Endothelial cell (in vitro differentiated cells): ENCODE measurements around the gene CSPG5. TPM values are rescaled to one million over a fixed set of nuclear protein-coding genes. Genes with fewer than 3 reads are reported as not detected.
A peak's percentile ranks its signal among the peaks of the same experiment; 100 is the strongest.

Experiments used
- DNase-seq: peaks from one replicate; pipeline ENCODE4 v3.0.0; 2021; ENCODE audit warnings: low spot score
- H3K27ac Mint-ChIP-seq: one replicate; pipeline ENCODE4 v1.8.0; 2021; ENCODE audit warnings: mixed read lengths, inconsistent platforms; ENCODE audit not compliant: unreplicated experiment
- H3K27me3 Mint-ChIP-seq: one replicate; pipeline ENCODE4 v1.8.0; 2021; ENCODE audit warnings: mild to moderate bottlenecking, moderate library complexity, mixed read lengths, inconsistent platforms; ENCODE audit not compliant: unreplicated experiment
- H3K36me3 Mint-ChIP-seq: one replicate; pipeline ENCODE4 v1.8.0; 2021; ENCODE audit warnings: mild to moderate bottlenecking, low read depth, mixed read lengths, inconsistent platforms; ENCODE audit not compliant: unreplicated experiment
- H3K4me1 Mint-ChIP-seq: one replicate; pipeline ENCODE4 v1.8.0; 2021; ENCODE audit warnings: mild to moderate bottlenecking, mixed read lengths, inconsistent platforms; ENCODE audit not compliant: unreplicated experiment
- H3K4me3 Mint-ChIP-seq: one replicate; pipeline ENCODE4 v1.8.0; 2021; ENCODE audit warnings: mild to moderate bottlenecking, mixed read lengths, inconsistent platforms; ENCODE audit not compliant: unreplicated experiment
- H3K9me3 Mint-ChIP-seq: one replicate; pipeline ENCODE4 v1.8.0; 2021; ENCODE audit warnings: mixed read lengths, inconsistent platforms; ENCODE audit not compliant: unreplicated experiment
- total RNA-seq: library from RNA; stranded (reverse); fragmentation: NEBNext Ultra II Directional; extraction: Animal tissue kit (Norgen Biotek cat#: 25700); gene quantifications from one replicate; pipeline ENCODE4 v1.2.1, GENCODE V29; 2021; ENCODE audit not compliant: unreplicated experiment
- TF ChIP-seq, protein P1 (sequence below): fragments of 200-600 bp; sonication (generic); IDR thresholded peaks from one replicate; pipeline ENCODE4 v1.5.0; 2021; ENCODE audit warnings: antibody characterized with exemption; ENCODE audit not compliant: unreplicated experiment

The CSPG5 gene
- total RNA-seq, 1 donor from 2014 or later = 0.23 TPM

GRCh38 chr3:47610583-47610982 lies 31.9 kb upstream of the CSPG5 start:
- Mint-ChIP-seq H3K36me3 (peaks cover 40% of the 10 kb centered on the region), H3K27me3 (no peaks in the 10 kb centered on the region), H3K4me1 (peaks cover 5% of the 10 kb centered on the region), H3K27ac (peak overlapping the region; percentile 53), H3K9me3 (no peaks in the 10 kb centered on the region), H3K4me3 (peak overlapping the region; percentile 53)
- TF ChIP-seq, protein P1, sequence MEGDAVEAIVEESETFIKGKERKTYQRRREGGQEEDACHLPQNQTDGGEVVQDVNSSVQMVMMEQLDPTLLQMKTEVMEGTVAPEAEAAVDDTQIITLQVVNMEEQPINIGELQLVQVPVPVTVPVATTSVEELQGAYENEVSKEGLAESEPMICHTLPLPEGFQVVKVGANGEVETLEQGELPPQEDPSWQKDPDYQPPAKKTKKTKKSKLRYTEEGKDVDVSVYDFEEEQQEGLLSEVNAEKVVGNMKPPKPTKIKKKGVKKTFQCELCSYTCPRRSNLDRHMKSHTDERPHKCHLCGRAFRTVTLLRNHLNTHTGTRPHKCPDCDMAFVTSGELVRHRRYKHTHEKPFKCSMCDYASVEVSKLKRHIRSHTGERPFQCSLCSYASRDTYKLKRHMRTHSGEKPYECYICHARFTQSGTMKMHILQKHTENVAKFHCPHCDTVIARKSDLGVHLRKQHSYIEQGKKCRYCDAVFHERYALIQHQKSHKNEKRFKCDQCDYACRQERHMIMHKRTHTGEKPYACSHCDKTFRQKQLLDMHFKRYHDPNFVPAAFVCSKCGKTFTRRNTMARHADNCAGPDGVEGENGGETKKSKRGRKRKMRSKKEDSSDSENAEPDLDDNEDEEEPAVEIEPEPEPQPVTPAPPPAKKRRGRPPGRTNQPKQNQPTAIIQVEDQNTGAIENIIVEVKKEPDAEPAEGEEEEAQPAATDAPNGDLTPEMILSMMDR = no peak
- DNase-seq = no peak

- no peak for DNase-seq
- no peak overlapping the region for H3K27ac Mint-ChIP-seq
- H3K27me3 Mint-ChIP-seq = no peaks in the 10 kb centered on the region
- H3K9me3 Mint-ChIP-seq = no peaks in the 10 kb centered on the region
- peaks cover 52% of the 10 kb centered on the region for H3K36me3 Mint-ChIP-seq
- peaks cover 5% of the 10 kb centered on the region for H3K4me1 Mint-ChIP-seq
- TF ChIP-seq, protein P1 = no peak
- H3K4me3 Mint-ChIP-seq = no peak overlapping the region
Measured at GRCh38 chr3:47607335-47607734, 28.7 kb upstream of the CSPG5 start.

DNA sequence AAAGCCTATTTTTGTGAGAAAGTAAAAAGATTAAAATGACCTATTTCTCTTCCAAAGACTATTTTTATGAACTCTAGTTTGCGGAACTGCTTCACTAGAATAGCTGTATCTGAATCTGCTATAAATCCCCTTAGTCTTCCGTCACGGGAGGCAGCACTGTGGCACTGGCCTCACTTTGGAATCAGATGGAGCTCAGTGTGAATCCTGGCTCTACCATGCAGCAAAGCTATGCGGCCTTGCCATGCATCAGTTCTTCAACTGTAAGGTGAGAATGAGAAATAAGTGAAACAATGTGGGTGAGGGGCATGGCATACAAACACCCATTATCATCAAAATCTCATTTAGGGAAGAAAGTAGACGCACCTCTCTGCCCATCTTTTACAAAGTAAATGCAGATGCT lies 27.5 kb upstream of the CSPG5 start:
- Mint-ChIP-seq H3K27ac (no peak overlapping the region), H3K4me3 (no peak overlapping the region)
- TF ChIP-seq, protein P1 = no peak

GRCh38 chr3:47605652-47606051 lies 27.0 kb upstream of the CSPG5 start:
- Mint-ChIP-seq H3K27me3 (no peaks in the 10 kb centered on the region), H3K27ac (no peak overlapping the region), H3K4me1 (peaks cover 4% of the 10 kb centered on the region), H3K4me3 (no peak overlapping the region), H3K9me3 (no peaks in the 10 kb centered on the region), H3K36me3 (peaks cover 43% of the 10 kb centered on the region)
- DNase-seq = no peak
- TF ChIP-seq, protein P1 = no peak

More for the DNA sequence above, 27.5 kb upstream of the CSPG5 start:
- peaks cover 5% of the 10 kb centered on the region for H3K4me1 Mint-ChIP-seq
- H3K36me3 Mint-ChIP-seq = peaks cover 44% of the 10 kb centered on the region
- H3K9me3 Mint-ChIP-seq = no peaks in the 10 kb centered on the region
- H3K27me3 Mint-ChIP-seq = no peaks in the 10 kb centered on the region
- DNase-seq = no peak

- Mint-ChIP-seq H3K4me3 (no peak overlapping the region), H3K4me1 (no peaks in the 10 kb centered on the region), H3K27me3 (no peaks in the 10 kb centered on the region), H3K27ac (no peak overlapping the region), H3K36me3 (peaks cover 39% of the 10 kb centered on the region), H3K9me3 (no peaks in the 10 kb centered on the region)
- TF ChIP-seq, protein P1 = no peak
- DNase-seq = no peak
Measured at GRCh38 chr3:47604145-47604544, 25.5 kb upstream of the CSPG5 start.
